DND-41 (cell line): ENCODE data around the gene SRRM1.

ENCODE experiments used
- ATAC-seq: fragments of 200-7000 bp; cut with Tn5 transposase; 3 replicates; pipeline ENCODE4 v1.9.1; 2021; ENCODE audit warnings: low read depth; ENCODE audit not compliant: insufficient read depth
- DNase-seq: peaks from one replicate; pipeline ENCODE4 v3.0.0-alpha.2; 2020
- H2AFZ ChIP-seq: 2 replicates; pipeline ENCODE4 v1.6.0; 2012; ENCODE audit warnings: low read depth, low read length
- H3K27ac ChIP-seq: 2 replicates; pipeline ENCODE4 v1.5.1; 2012; ENCODE audit warnings: low read length, inconsistent platforms
- H3K27me3 ChIP-seq: fragments of 200-600 bp; sonication (generic); 2 replicates; pipeline ENCODE4 v1.6.0; 2012; ENCODE audit warnings: low read length, mild to moderate bottlenecking, inconsistent platforms; ENCODE audit not compliant: insufficient read depth, poor library complexity
- H3K36me3 ChIP-seq: 2 replicates; pipeline ENCODE4 v1.5.1; 2012; ENCODE audit warnings: low read length, inconsistent platforms; ENCODE audit not compliant: insufficient read depth
- H3K4me1 ChIP-seq: 2 replicates; pipeline ENCODE4 v1.5.1; 2012; ENCODE audit warnings: mild to moderate bottlenecking, low read length; ENCODE audit not compliant: insufficient read depth
- H3K4me2 ChIP-seq: 2 replicates; pipeline ENCODE4 v1.6.0; 2012; ENCODE audit warnings: mild to moderate bottlenecking, moderate library complexity, low read length, inconsistent platforms; ENCODE audit not compliant: insufficient read depth
- H3K4me3 ChIP-seq, 2 experiments: fragments of 200-600 bp in 1 of 2; shearing (Covaris generic) in 1 of 2; 2 replicates each; pipeline ENCODE4 v1.5.1; 2012 to 2016; ENCODE audit warnings: inconsistent platforms in 2 of 2, low read length in 2 of 2, mild to moderate bottlenecking in 2 of 2, low read depth in 1 of 2, moderate library complexity in 1 of 2
- H3K79me2 ChIP-seq: 2 replicates; pipeline ENCODE4 v1.6.0; 2012; ENCODE audit warnings: low read length, inconsistent platforms; ENCODE audit not compliant: insufficient read depth
- H3K9ac ChIP-seq: 2 replicates; pipeline ENCODE4 v1.6.0; 2012; ENCODE audit warnings: low read depth, mild to moderate bottlenecking, inconsistent platforms, low read length, moderate library complexity
- H3K9me3 ChIP-seq: 2 replicates; pipeline ENCODE4 v1.5.1; 2012; ENCODE audit warnings: low read length, moderate library complexity, mild to moderate bottlenecking, inconsistent platforms; ENCODE audit not compliant: insufficient read depth, severe bottlenecking
- H4K20me1 ChIP-seq: 2 replicates; pipeline ENCODE4 v1.6.0; 2012; ENCODE audit warnings: low read length; ENCODE audit not compliant: insufficient read depth
- EZH2 ChIP-seq: IDR thresholded peaks from 3 replicates; pipeline ENCODE4 v1.6.1; 2012; ENCODE audit warnings: borderline replicate concordance, low read depth, mild to moderate bottlenecking, moderate library complexity, low read length, inconsistent platforms; ENCODE audit not compliant: severe bottlenecking
- TF ChIP-seq, protein P1 (sequence below): IDR thresholded peaks from 2 replicates; pipeline ENCODE4 v1.5.1; 2012; ENCODE audit warnings: borderline replicate concordance, low read length, moderate library complexity, mild to moderate bottlenecking; ENCODE audit not compliant: poor library complexity, severe bottlenecking; ENCODE audit errors: extremely low read depth

The SRRM1 gene

DNA sequence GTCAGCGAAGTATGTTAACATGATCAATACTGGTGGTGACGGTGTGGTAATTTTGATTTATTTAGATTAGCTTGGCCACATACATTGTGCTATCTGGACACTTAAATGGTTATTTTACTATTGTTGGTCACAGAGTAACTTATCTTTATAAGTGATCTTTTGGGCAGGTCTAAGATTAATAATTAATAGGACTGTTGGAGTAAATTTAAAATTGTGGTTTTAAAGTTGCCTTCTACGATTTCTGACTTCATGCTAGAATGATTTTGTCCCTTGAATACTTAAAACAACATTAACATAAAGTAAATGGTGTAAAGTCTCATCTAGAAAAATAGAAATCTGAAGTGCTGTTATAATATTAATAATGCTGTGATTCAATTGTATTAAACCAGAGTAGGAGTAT lies 14.7 kb downstream of the SRRM1 start:
- Histone ChIP-seq H3K4me1 (no peaks in the 10 kb centered on the region), H3K79me2 (peaks cover 77% of the 10 kb centered on the region), H3K36me3 (peaks cover 99% of the 10 kb centered on the region), H3K27me3 (no peaks in the 10 kb centered on the region), H3K9me3 (no peaks in the 10 kb centered on the region), H4K20me1 (peaks cover 42% of the 10 kb centered on the region), H3K4me2 (no peak overlapping the region), H3K27ac (no peak overlapping the region), H2AFZ (no peak overlapping the region), H3K9ac (no peak overlapping the region), H3K4me3 (no peak overlapping the region)
- TF ChIP-seq, protein P1, sequence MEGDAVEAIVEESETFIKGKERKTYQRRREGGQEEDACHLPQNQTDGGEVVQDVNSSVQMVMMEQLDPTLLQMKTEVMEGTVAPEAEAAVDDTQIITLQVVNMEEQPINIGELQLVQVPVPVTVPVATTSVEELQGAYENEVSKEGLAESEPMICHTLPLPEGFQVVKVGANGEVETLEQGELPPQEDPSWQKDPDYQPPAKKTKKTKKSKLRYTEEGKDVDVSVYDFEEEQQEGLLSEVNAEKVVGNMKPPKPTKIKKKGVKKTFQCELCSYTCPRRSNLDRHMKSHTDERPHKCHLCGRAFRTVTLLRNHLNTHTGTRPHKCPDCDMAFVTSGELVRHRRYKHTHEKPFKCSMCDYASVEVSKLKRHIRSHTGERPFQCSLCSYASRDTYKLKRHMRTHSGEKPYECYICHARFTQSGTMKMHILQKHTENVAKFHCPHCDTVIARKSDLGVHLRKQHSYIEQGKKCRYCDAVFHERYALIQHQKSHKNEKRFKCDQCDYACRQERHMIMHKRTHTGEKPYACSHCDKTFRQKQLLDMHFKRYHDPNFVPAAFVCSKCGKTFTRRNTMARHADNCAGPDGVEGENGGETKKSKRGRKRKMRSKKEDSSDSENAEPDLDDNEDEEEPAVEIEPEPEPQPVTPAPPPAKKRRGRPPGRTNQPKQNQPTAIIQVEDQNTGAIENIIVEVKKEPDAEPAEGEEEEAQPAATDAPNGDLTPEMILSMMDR, result no peak
- no peak for TF ChIP-seq EZH2
- no peak for ATAC-seq
- DNase-seq, result no peak

- Histone ChIP-seq H3K36me3 (peaks cover 97% of the 10 kb centered on the region), H3K9ac (no peak overlapping the region), H3K9me3 (no peaks in the 10 kb centered on the region), H3K27me3 (no peaks in the 10 kb centered on the region), H2AFZ (no peak overlapping the region), H4K20me1 (peaks cover 33% of the 10 kb centered on the region), H3K4me1 (no peaks in the 10 kb centered on the region), H3K27ac (no peak overlapping the region), H3K4me3 (no peak overlapping the region), H3K79me2 (peaks cover 68% of the 10 kb centered on the region), H3K4me2 (no peak overlapping the region)
- TF ChIP-seq, protein P1, result no peak
- TF ChIP-seq EZH2, result no peak
- DNase-seq, result no peak
- ATAC-seq, result no peak
Measured at GRCh38 chr1:24659166-24659904, 16.2 kb downstream of the SRRM1 start.

GRCh38 chr1:24659993-24660665 lies 17.0 kb downstream of the SRRM1 start:
- no peak for TF ChIP-seq EZH2
- TF ChIP-seq, protein P1, result no peak
- Histone ChIP-seq H3K36me3 (peaks cover 97% of the 10 kb centered on the region), H3K4me3 (no peak overlapping the region), H4K20me1 (peaks cover 29% of the 10 kb centered on the region), H3K4me1 (no peaks in the 10 kb centered on the region), H3K79me2 (peaks cover 62% of the 10 kb centered on the region), H3K27me3 (no peaks in the 10 kb centered on the region), H3K4me2 (no peak overlapping the region), H3K9me3 (no peaks in the 10 kb centered on the region), H3K27ac (no peak overlapping the region), H2AFZ (no peak overlapping the region), H3K9ac (no peak overlapping the region)
- ATAC-seq, result no peak
- no peak for DNase-seq
